GM12891 (cell line): ENCODE results near the gene AIFM1.

ENCODE experiments used
- PAX5 ChIP-seq: IDR thresholded peaks from 2 replicates; pipeline ENCODE4 v1.6.1; 2011; ENCODE audit warnings: low read length, moderate library complexity, mild to moderate bottlenecking; ENCODE audit not compliant: insufficient read depth, severe bottlenecking
- POLR2A ChIP-seq: IDR thresholded peaks from 2 replicates; pipeline ENCODE4 v1.6.1; 2011; ENCODE audit warnings: low read depth, low read length, control low read depth
- POLR2AphosphoS5 ChIP-seq: IDR thresholded peaks from 2 replicates; pipeline ENCODE4 v1.6.1; 2011; ENCODE audit warnings: low read depth, low read length, control low read depth

GRCh38 chrX:130176354-130176776 is 10.7 kb upstream of the AIFM1 start:
- TF ChIP-seq PAX5: no peak
- no peak for TF ChIP-seq POLR2AphosphoS5
- TF ChIP-seq POLR2A: no peak
